A204.1 (cell line): ENCODE measurements around the gene UTP14C.
"Not testable (repeated sequence)": the region's sequence is repeated elsewhere in the genome, so short reads cannot be mapped to it uniquely, and the experiment has no call there.

Experiments used
- FAIRE-seq: peaks from 2 replicates; lab custom pipeline; 2012; peaks lifted over from hg19 to GRCh38; lab: Jason Lieb, UNC

The UTP14C gene

DNA sequence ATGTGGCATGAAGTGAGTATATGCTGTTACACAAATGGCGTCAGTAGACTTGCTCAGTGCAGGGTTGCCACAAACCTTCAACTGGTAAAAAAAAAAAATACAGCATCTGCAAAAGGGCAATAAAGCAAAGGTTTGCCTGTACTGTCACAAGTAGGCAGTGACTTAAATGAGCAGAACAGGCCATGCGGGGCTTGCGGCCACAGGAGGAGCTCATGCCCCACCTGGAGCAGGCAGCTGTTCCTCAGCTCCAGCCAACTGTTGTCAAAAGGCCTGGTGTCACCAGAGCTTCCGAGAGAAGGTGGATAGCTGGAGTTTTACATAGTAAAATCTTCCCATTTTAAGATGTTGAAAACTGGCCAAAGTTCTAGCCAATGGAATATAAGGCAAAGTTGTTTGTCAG, 20.9 kb upstream of the UTP14C start:
- no peak for FAIRE-seq

DNA sequence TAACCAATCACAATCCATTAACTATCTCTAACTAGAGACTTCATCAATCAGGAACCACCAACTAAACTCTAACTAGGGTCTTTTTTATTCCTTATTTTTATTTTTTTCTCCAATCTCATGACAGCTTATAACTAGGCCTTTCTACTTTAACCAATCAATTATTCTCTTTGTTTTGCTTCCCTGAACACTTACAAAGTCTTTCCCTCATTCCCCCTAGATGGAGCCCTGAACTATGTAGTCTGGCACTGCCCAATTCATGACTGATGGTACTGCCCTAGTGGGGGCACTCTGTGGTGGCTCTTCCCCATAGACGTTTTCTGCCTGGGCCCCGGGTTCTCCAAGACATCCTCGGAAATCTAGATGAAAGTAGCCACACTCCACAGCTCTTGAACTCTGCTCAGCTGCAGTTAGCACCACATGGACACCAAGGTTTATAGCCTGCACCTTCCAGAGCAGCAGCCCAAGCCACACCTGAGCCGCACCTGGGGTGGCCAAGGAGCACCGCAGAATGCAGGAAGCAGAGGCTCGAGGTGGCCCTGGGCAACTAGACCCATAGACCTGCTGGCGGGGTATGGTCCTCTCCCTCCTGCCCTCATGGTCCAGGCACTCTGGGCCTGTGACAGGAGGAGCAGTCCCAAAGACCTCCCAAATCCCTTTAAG, 19.9 kb upstream of the UTP14C start:
- FAIRE-seq, result no peak

DNA sequence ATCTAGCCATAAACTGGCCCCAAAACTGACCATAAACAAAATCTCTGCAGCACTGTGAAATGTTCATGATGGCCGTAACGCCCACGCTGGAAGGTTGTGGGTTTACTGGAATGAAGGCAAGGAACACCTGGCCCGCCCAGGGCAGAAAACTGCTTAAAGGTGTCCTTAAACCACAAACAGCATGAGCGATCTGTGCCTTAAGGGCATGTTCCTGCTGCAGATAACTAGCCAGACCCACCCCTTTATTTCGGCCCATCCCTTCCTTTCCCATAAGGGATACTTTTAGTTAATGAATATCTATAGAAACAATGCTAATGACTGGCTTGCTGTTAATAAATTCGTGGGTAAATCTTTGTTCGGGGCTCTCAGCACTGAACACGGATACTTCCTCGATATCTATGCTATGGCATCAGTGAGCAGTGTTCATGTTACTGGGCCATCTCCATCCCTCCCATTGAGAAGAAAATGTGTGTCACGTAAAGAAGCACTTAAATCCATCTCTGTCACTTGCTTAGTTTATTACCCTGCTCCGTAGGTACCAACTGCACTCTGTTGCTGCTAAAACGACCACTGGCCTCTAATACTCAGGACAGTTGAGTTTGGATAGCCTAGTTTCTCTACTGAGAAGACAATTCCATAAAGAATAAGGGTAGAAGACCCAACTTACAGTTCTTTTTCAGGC, 18.5 kb upstream of the UTP14C start:
- no peak for FAIRE-seq

DNA sequence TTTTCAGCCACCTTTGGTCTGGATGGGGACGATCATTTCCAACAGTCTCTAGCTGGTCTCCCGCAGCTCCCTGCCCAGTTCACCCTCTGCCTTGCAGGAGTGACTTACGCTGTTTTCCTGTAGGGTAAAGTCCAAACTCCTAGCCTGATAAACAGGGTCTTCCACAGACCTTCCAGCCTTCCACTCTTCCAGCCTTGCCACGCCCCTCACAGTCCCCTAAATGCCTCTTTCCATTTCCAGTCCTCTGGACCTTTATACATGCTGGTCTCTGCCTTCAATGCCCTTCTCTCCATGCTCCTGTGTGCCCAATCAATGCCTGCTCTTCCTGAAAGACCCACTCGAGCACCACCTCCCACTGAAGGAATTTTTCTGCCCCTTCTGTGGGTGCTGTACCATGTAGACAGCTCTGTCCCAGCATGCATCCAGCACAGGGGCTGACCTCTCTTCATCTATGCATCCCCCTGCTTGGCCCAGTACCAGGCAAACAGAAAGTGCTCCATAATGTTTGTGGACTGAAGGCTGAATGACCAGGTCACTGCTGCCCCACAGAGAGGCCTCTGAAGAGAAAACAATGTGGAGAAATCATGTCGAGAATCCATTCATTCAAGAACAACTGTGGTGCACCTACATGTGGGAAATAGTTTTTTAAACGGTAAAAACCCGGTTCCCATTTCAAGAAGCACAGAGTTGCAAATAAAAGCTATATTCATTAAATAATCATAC, 17.8 kb upstream of the UTP14C start:
- no peak for FAIRE-seq

DNA sequence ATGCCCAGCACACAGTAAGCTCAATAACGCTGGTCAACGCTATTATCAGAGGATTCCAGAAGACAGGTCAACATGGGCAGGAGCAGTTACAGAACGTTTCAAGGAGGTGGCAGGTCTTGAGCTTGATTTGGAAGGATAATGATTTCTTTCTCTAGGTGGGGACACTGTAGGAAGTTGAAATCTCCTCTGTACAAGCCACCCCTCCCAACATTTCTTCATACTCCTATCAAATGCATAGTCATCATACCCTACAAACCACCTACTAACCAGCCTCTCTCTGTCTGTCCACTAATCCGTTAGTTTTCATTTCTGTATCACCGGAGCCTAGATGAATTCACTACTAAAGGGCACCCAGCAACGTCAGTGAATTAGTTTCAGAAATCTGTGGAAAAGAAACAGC, 14.5 kb upstream of the UTP14C start:
- no peak for FAIRE-seq

GRCh38 chr13:52010890-52011631, 13.4 kb upstream of the UTP14C start, which contains the start of gene ATP7B:
ATP7B (minus strand) TSS chr13:52011450; CDS start chr13:52011337, 113 bp downstream.
- FAIRE-seq, result no peak

- FAIRE-seq, result peak; percentile 97
Observed at GRCh38 chr13:52011632-52012511, 12.6 kb upstream of the UTP14C start, which contains the start of gene ALG11. ALG11 (plus strand) TSS chr13:52012398; CDS start chr13:52012419, 21 bp downstream.

GRCh38 chr13:52012512-52012836, 12.0 kb upstream of the UTP14C start:
- no peak for FAIRE-seq

DNA sequence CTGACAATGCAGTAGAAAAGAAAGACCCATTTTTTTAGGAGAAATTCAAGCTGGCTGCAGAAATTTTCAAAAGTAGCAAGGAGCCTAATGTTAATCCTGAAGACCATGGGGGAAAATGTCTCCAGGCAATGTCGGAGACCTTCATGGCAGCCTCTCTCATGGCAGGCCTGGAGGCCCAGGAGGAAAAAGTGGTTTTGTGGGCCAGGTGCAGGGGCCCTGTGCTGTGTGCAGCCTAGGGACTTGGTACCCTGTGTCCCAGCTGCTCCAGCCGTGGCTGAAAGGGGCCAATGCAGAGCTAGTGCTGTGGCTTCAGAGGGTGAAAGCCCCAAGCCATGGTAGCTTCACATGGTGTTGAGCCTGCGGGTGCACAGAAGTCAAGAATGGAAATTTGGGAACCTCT, 8.2 kb upstream of the UTP14C start:
- no peak for FAIRE-seq

DNA sequence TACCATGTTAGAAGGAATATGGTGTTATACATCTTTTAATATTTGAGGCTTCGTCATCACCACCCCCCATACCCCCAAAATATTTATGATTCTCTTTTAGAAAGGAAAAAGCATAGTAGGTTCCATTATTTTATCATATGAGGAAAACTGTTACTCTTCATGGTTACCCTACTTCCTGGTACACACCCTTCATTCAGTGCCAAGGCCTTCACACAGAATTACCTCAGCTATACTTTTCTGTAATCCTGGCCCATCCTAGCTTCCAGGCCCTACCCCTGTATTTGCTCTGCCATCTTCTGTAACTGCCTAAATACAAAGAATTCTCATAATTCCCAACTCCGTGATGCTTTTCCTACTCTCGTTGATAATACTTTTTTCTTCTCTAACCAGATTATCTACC, 4.3 kb upstream of the UTP14C start:
- FAIRE-seq, result no peak

DNA sequence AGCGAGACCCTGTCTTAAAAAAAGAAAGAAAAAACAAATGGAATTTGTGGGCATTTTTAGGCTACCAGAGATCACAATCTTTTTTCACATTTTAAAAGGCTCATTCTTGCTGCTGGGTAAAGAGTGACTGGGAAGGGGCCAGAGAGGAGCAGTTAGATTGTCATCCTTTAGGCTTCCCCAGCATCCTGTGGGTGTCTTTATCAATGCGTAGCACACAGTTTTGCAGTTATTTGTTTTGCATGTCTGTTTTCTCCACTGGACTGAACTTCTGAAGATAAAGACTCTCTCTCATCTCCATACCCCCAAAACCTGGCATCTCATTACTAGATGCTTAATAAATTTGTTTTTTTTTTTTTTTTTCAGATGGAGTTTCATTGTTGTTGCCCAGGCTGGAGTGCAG, 2.1 kb upstream of the UTP14C start:
- no peak for FAIRE-seq

DNA sequence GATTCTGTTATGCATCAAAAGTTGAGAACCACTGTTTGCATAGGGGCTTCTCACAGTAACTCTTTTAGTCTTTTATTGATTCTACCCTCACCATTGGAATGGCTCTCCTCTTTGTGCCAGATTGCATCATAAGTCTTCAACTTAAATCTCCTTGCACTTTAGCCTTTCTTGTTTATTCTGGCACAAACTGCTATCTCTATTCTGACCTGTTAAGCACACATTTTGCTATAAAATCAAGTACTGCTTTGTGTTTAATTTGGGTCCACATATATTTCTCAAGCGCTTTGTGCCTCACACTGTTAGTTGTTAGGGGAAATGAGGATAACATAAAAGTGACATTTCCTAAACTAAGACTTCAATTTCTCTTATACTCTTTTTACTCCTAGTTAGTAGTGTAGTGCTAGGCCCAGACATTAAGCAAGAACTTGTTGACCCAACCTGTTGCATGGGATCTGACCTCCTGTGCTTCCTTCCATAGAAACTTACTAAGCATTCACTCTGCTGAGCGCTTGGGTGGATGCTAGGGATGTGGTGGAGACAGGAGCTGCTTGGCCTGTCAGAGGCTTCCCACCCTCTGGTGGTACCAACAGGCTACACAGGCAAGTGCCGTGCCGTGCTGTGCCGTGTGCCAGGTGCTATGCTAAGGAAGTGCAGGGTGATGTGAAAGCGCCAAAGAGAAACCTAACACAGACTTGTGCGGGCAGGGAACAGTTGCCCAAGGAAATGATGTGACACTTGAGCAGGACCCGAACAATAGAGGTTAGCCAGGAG, 1.2 kb downstream of the UTP14C start:
- no peak for FAIRE-seq

DNA sequence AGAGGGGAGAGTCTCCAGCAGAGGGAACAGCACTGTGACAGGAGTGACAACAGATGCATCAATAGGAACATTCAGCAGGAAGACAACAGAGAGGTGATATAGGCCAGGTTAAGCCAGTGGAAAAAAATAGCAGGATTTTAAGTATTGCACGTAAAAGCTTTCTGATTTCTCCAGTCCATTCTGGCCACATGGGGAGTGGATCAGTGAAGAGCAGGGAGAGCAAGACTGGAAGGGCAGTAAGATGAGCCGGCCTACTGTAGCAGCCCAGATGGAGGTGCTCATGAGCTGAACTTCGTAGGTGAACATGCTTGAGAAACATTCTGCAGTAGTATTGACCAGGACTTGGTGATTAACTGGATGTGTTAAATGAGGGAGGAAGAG, 1.7 kb downstream of the UTP14C start:
- FAIRE-seq, result no peak

DNA sequence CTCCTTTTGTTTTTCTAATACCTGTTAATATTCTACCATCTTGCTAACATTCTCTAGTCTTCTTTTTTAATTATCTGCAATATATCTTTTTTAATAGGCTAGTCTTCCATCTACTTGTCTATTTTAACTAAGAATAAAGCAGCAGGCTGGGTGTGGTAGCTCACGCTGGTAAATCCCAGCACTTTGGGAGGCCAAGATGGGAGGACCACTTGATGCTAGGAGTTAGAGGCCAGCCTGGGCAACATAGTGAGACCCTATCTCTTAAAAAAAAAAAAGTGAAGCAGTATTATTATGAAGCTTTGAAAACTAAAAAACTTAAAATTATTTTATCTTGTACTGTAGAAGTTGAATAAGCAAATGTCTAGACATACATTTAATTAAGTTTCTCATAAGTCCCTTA, 3.3 kb downstream of the UTP14C start:
- FAIRE-seq, result no peak

GRCh38 chr13:52029569-52029968, 5.1 kb downstream of the UTP14C start:
- FAIRE-seq, result no peak

DNA sequence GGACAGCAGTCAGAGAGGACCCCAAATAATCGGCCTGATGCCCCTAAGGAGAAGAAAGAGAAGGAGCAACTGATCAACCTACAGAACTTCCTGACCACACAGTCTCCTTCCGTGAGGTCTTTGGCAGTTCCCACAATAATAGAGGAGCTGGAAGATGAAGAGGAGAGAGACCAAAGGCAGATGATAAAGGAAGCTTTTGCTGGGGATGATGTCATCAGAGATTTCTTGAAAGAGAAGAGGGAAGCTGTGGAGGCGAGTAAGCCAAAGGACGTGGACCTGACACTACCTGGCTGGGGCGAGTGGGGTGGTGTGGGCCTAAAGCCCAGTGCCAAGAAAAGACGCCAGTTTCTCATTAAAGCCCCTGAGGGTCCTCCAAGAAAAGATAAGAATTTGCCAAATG, 5.9 kb downstream of the UTP14C start:
- not testable (repeated sequence) for FAIRE-seq

DNA sequence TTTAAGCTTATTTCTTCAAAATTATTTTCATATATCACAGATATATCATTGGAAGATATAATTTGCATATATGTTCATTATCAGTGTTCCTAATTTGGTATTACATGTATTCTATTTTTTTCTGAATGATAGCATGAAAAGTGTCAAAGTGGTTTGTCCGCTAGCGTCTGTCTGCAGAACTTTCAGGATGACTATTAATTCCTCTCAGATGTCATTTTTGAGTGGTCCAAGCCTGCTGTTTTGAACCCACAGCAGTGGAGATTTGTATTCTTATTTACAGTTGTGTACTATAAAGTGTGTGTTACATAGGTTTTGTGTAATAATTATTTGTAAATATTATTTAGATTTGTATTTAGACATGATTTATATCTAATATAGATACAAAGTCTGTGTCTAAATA, 8.5 kb downstream of the UTP14C start:
- FAIRE-seq, result no peak

DNA sequence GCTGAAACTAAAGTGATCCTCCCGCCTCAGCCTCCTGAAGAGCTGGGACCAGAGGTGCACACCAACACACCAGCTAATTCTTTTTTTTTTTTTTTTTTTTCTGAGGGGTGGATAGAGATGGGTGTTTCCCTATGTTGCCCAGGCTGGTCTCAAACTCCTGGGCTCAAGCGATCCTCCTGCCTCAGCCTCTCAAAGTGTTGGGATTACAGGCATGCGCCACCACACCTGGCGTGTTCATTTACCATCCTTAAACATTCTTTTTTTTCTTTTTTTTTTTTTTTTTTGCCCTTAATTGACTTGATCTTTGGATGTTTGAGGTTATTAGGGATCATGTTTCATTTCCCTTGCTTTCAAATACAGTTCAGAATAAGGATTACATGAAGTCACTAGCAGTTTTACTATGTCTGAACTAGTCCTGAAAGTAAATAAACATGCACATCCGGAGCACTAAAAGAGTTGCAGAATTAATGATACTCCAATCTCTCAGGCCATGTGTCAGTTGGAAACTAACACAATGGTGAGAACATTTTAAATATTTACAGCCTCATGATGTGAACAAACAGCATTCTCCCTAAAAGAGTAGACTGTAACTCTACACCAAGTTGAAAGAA, 10.2 kb downstream of the UTP14C start:
- FAIRE-seq, result no peak

DNA sequence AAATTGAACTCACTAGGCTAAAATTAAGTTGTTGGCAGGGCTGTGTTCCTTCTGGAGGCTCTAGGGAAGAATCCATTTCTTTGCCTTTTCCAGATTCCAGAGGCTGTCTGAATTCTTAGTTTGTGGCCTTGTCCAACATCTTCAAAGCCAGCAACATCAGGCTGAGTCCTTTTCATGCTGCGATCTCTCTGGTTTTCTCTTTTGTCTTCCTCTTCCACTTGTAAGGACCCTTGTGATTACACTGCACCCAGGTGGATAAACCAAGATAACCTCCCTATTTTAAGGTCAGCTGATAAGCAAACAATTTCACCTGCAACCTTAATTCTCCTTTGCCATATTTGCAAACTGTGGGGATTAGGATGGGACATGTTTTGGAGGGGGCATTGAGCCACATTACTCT, 11.5 kb downstream of the UTP14C start:
- FAIRE-seq, result no peak

GRCh38 chr13:52043675-52044074, 19.2 kb downstream of the UTP14C start:
- no peak for FAIRE-seq

DNA sequence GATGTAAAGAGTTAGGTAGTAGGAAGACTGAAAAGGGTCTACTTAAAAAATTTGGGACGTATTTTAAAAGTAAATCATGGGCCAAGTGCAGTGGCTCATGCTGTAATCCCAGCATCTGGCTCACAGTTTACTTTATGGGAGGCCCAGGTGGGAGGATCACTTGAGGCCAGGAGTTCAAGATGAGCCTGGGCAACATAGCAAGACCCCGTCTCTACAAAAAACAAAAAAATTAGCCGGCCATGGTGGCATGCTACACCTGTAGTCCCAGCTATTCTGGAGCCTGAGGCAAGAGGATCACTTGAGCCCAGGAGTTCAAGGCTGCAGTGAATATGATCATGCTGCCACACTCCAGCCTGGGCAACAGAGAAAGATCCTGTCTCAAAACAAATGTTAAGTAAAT, 23.0 kb downstream of the UTP14C start:
- no peak for FAIRE-seq
